Measurements from ENCODE around the gene FBXO24. TPM values are rescaled to one million over a fixed set of nuclear protein-coding genes. Genes with fewer than 3 reads are reported as not detected.

Gene FBXO24
- total RNA-seq, 4 donors from 2014 or later: 0.47 to 2.4 (median 0.57) TPM

DNA sequence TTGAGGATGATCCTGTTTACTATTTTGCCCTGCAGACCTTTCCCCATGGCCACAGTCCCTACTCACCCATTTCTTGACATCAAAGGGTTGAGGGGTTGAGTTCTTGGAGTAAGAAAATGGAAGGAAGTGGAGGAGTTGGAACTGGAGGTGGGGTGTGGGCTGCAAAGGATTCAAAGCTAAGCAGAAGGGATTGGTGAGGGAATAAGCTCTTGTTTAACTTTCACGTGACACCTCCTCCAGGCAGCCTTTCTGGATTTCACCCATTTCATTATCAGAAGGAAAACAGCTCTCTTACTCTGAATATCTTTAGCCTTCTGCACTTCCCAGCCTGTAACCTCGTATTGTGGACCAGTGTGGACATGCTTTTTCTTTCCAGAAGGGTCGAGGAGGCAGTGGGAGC lies 39.9 kb downstream of the FBXO24 start:
- Histone ChIP-seq H3K4me3 (no peak overlapping the region), H3K27ac (no peak overlapping the region), H3K27me3 (no peaks in the 10 kb centered on the region), H3K9me3 (no peaks in the 10 kb centered on the region), H3K36me3 (peaks cover 1% of the 10 kb centered on the region), H3K4me1 (peaks cover 12% of the 10 kb centered on the region)
- no peak for TF ChIP-seq EP300 (IDR thresholded peaks at IDR 0.05)
- no peak for TF ChIP-seq POLR2AphosphoS5 (IDR thresholded peaks at IDR 0.05)
- TF ChIP-seq POLR2A (IDR thresholded peaks at IDR 0.05): no peak
- TF ChIP-seq, protein P1, sequence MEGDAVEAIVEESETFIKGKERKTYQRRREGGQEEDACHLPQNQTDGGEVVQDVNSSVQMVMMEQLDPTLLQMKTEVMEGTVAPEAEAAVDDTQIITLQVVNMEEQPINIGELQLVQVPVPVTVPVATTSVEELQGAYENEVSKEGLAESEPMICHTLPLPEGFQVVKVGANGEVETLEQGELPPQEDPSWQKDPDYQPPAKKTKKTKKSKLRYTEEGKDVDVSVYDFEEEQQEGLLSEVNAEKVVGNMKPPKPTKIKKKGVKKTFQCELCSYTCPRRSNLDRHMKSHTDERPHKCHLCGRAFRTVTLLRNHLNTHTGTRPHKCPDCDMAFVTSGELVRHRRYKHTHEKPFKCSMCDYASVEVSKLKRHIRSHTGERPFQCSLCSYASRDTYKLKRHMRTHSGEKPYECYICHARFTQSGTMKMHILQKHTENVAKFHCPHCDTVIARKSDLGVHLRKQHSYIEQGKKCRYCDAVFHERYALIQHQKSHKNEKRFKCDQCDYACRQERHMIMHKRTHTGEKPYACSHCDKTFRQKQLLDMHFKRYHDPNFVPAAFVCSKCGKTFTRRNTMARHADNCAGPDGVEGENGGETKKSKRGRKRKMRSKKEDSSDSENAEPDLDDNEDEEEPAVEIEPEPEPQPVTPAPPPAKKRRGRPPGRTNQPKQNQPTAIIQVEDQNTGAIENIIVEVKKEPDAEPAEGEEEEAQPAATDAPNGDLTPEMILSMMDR (IDR thresholded peaks at IDR 0.05): no peak
- 20% methylated on average over 3 of the region's 3 CpGs for WGBS
- no peak for DNase-seq (ENCODE audit: low spot score in 2 of 2)

DNA sequence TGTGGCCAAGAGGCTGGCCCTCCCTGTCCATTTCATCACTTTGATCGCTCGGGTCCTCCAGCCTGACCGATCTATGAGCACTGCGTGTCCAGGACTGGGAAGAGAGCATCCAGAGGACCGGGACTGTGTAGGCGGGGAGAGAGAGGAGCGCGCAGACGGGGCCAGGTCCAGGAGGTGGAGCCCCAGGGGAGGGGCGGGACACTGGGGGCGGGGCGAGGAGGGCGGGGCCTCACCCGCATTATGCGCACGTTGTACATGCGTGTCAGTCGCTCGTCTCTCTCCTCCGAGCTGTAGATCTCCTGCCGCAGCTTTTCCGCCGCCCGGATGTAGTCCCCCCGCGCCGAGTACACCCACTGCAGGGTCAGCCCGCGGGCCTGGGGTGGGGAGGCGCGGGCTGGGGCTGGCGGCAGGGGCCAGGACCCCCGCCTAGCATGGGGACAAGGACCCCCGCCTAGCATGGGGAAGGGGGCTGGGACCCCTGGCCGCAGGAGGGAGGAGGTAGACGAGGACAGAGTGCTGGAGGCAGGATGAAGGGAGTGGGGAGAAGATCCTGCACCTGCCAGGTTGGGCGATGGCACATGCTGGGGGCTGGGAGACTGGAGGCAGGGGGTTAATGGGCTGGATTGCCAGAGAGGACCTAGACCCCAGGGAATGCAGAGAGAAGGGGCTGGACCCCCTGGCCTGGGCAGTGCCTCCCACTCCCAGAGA lies 40.6 kb downstream of the FBXO24 start:
- TF ChIP-seq EP300 (IDR thresholded peaks at IDR 0.05) (no peak), POLR2A (IDR thresholded peaks at IDR 0.05) (no peak)
- TF ChIP-seq, protein P1 (IDR thresholded peaks at IDR 0.05): no peak
- Histone ChIP-seq H3K4me1 (peaks cover 12% of the 10 kb centered on the region), H3K4me3 (peak overlapping the region; percentile 38), H3K9me3 (no peaks in the 10 kb centered on the region), H3K27ac (no peak overlapping the region), H3K27me3 (no peaks in the 10 kb centered on the region), H3K36me3 (no peaks in the 10 kb centered on the region)
- WGBS: 4% methylated on average over 16 of the region's 37 CpGs
- DNase-seq (ENCODE audit: low spot score in 2 of 2): peak; percentile 88 to 90

DNA sequence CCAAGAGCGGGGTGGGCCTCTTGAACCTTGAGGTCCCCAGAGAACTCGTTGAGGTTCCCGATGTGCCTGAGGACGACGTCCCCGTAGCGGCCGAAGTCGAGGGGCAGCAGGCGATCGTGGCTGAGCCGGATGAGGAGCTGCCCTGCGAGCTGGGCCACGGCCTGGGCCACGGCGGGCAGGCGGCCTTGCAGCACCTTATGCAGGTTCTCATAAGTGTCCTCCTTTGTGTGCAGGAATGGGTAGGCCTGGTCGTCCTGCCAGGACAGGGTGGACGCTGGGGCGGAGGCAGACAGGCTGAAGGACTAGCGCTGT lies 41.1 kb downstream of the FBXO24 start:
- H3K27ac ChIP-seq: no peak overlapping the region
- no peaks in the 10 kb centered on the region for H3K27me3 ChIP-seq
- H3K4me3 ChIP-seq: no peak overlapping the region
- no peaks in the 10 kb centered on the region for H3K9me3 ChIP-seq
- peaks cover 12% of the 10 kb centered on the region for H3K4me1 ChIP-seq
- WGBS: 90% methylated on average over 19 of the region's 21 CpGs
- H3K36me3 ChIP-seq: no peaks in the 10 kb centered on the region
- TF ChIP-seq EP300 (IDR thresholded peaks at IDR 0.05) (no peak), POLR2AphosphoS5 (IDR thresholded peaks at IDR 0.05) (no peak), POLR2A (IDR thresholded peaks at IDR 0.05) (no peak)
- TF ChIP-seq, protein P1 (IDR thresholded peaks at IDR 0.05): no peak
- DNase-seq (ENCODE audit: low spot score in 2 of 2): no peak

DNA sequence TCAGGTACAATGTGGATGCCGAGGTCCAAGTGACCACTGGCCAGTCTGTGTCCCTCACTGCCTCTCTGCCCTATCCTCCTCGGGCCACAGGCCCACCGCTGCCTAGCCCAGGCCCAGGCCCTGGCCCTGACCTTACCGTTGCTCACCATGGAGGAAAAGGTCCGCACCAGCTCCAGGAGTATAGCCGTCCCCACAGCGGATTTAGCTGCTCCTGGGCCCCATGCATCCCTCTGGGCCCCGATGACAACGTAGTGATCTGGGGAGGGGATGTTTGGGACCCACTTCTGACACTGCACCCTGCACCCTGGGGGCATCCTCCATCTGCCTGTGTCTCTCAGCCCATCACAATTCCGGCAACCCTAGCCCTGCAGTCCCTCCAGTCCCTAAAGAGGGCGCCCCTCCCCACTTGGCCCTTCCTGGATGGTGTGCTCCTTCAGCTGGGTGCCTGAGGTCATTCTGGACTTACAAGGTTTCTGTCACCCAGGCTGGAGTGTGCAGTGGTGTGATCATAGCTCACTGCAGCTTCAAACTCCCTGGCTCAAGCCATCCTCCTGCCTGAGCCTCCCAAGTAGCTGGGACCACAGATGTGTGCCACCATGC lies 43.1 kb downstream of the FBXO24 start:
- TF ChIP-seq, protein P1 (IDR thresholded peaks at IDR 0.05): peak in 1 of 2 donors; percentile 23
- TF ChIP-seq POLR2AphosphoS5 (IDR thresholded peaks at IDR 0.05) (no peak), EP300 (IDR thresholded peaks at IDR 0.05) (no peak), POLR2A (IDR thresholded peaks at IDR 0.05) (no peak)
- 93% methylated on average over 11 of the region's 11 CpGs for WGBS
- Histone ChIP-seq H3K4me3 (no peak overlapping the region), H3K9me3 (no peaks in the 10 kb centered on the region), H3K27me3 (no peaks in the 10 kb centered on the region), H3K4me1 (peaks cover 20% of the 10 kb centered on the region), H3K36me3 (no peaks in the 10 kb centered on the region), H3K27ac (no peak overlapping the region)
- no peak for DNase-seq (ENCODE audit: low spot score in 2 of 2)

DNA sequence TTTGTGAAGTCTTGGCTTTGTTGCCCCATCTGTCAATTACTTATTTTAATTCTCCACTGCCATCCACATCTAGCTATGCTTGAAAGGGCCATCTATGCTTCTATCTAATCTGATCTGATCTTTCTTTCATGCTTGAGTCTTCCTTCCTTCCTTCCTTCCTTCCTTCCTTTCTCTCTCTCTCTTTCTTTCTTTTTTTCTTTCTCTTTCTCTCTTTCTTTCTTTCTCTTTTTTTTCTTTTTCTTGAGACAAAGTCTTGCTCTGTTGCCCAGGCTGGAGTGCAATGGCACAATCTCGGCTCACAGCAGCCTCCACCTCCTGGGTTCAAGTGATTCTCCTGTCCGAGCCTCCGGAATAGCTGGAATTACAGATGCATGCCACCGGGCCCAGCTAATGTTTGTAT lies 43.9 kb downstream of the FBXO24 start:
- WGBS: 92% methylated on average over 4 of the region's 4 CpGs

More for the DNA sequence above, 43.9 kb downstream of the FBXO24 start:
- H3K36me3 ChIP-seq: no peaks in the 10 kb centered on the region
- no peaks in the 10 kb centered on the region for H3K9me3 ChIP-seq
- no peak overlapping the region for H3K4me3 ChIP-seq
- no peak for DNase-seq (ENCODE audit: low spot score in 2 of 2)
- peaks cover 20% of the 10 kb centered on the region for H3K4me1 ChIP-seq
- H3K27ac ChIP-seq: no peak overlapping the region
- TF ChIP-seq, protein P1 (IDR thresholded peaks at IDR 0.05): no peak
- TF ChIP-seq POLR2A (IDR thresholded peaks at IDR 0.05): no peak
- no peak for TF ChIP-seq POLR2AphosphoS5 (IDR thresholded peaks at IDR 0.05)
- no peak for TF ChIP-seq EP300 (IDR thresholded peaks at IDR 0.05)
- H3K27me3 ChIP-seq: no peaks in the 10 kb centered on the region

All from suprapubic skin (tissue), 4 donors.